IgD-negative memory B cell (primary cell): ENCODE results near the gene TMPRSS2. TPM values are rescaled to one million over a fixed set of nuclear protein-coding genes. Genes with fewer than 3 reads are reported as not detected.
A peak's percentile ranks its signal among the peaks of the same experiment; 100 is the strongest.

Experiments used
- H3K27ac Mint-ChIP-seq, 3 donors: one replicate each; pipeline ENCODE4 v1.8.0; 2020 to 2022; ENCODE audit warnings: mild to moderate bottlenecking in 3 of 3, mixed read lengths in 3 of 3, moderate library complexity in 1 of 3
- H3K27me3 Mint-ChIP-seq: one replicate; pipeline ENCODE4 v1.8.0; 2021; ENCODE audit warnings: mixed read lengths
- H3K36me3 Mint-ChIP-seq: one replicate; pipeline ENCODE4 v1.8.0; 2020; ENCODE audit warnings: mild to moderate bottlenecking, mixed read lengths
- H3K4me1 Mint-ChIP-seq, 3 donors: one replicate each; pipeline ENCODE4 v1.8.0; 2020 to 2022; ENCODE audit warnings: mixed read lengths in 3 of 3, mild to moderate bottlenecking in 1 of 3
- H3K4me3 Mint-ChIP-seq, 4 donors: one replicate each; pipeline ENCODE4 v1.8.0; 2020 to 2022; ENCODE audit warnings: mild to moderate bottlenecking in 4 of 4, mixed read lengths in 4 of 4, moderate library complexity in 3 of 4
- H3K9me3 Mint-ChIP-seq, 3 donors: one replicate each; pipeline ENCODE4 v1.8.0; 2020 to 2021; ENCODE audit warnings: mixed read lengths in 3 of 3, mild to moderate bottlenecking in 1 of 3
- polyA plus RNA-seq: library from polyadenylated mRNA; unstranded; fragments of 300-500 nt; fragmentation: Illumina TruSeq; gene quantifications from one replicate; pipeline ENCODE4 v1.2.3, GENCODE V29; 2021

The TMPRSS2 gene
- polyA plus RNA-seq, 1 donor from 2014 or later, result not detected

GRCh38 chr21:41521489-41522027 lies 13.6 kb upstream of the TMPRSS2 start:
- Mint-ChIP-seq H3K36me3 (peaks cover 3% of the 10 kb centered on the region), H3K27ac (no peak overlapping the region), H3K4me3 (no peak overlapping the region), H3K4me1 (no peaks in the 10 kb centered on the region), H3K27me3 (peaks cover 6% of the 10 kb centered on the region), H3K9me3 (peaks cover 0 to 10% (median 3%) of the 10 kb centered on the region in 3 donors)

GRCh38 chr21:41520560-41521442 lies 12.8 kb upstream of the TMPRSS2 start:
- Mint-ChIP-seq H3K27me3 (peaks cover 2% of the 10 kb centered on the region), H3K27ac (no peak overlapping the region), H3K4me3 (no peak overlapping the region)

GRCh38 chr21:41519806-41520559 lies 12.0 kb upstream of the TMPRSS2 start:
- H3K4me1 Mint-ChIP-seq, result no peaks in the 10 kb centered on the region

More at GRCh38 chr21:41520560-41521442, 12.8 kb upstream of the TMPRSS2 start:
- peaks cover 0 to 15% (median 3%) of the 10 kb centered on the region in 3 donors for H3K9me3 Mint-ChIP-seq
- H3K36me3 Mint-ChIP-seq, result peaks cover 3% of the 10 kb centered on the region
- H3K4me1 Mint-ChIP-seq, result no peaks in the 10 kb centered on the region

GRCh38 chr21:41518757-41519156 lies 10.8 kb upstream of the TMPRSS2 start:
- Mint-ChIP-seq H3K4me1 (no peaks in the 10 kb centered on the region), H3K4me3 (no peak overlapping the region), H3K27ac (no peak overlapping the region), H3K9me3 (peaks cover 0 to 15% (median 3%) of the 10 kb centered on the region in 3 donors), H3K27me3 (no peaks in the 10 kb centered on the region), H3K36me3 (peaks cover 3% of the 10 kb centered on the region)

More at GRCh38 chr21:41519806-41520559, 12.0 kb upstream of the TMPRSS2 start:
- no peak overlapping the region for H3K4me3 Mint-ChIP-seq
- no peaks in the 10 kb centered on the region for H3K27me3 Mint-ChIP-seq
- H3K36me3 Mint-ChIP-seq, result peaks cover 3% of the 10 kb centered on the region
- no peak overlapping the region for H3K27ac Mint-ChIP-seq
- H3K9me3 Mint-ChIP-seq, result peaks cover 0 to 15% (median 3%) of the 10 kb centered on the region in 3 donors

- peaks cover 0 to 6% (median 0%) of the 10 kb centered on the region in 3 donors for H3K9me3 Mint-ChIP-seq
- H3K4me1 Mint-ChIP-seq, result peaks cover 0 to 1% (median 0%) of the 10 kb centered on the region in 3 donors
- H3K36me3 Mint-ChIP-seq, result no peaks in the 10 kb centered on the region
- peaks cover 20% of the 10 kb centered on the region for H3K27me3 Mint-ChIP-seq
- no peak overlapping the region for H3K27ac Mint-ChIP-seq
- no peak overlapping the region for H3K4me3 Mint-ChIP-seq
Observed at GRCh38 chr21:41511858-41512257, 3.9 kb upstream of the TMPRSS2 start.

GRCh38 chr21:41510500-41510899 lies 2.5 kb upstream of the TMPRSS2 start:
- Mint-ChIP-seq H3K9me3 (no peaks in the 10 kb centered on the region), H3K4me3 (no peak overlapping the region), H3K27me3 (peaks cover 29% of the 10 kb centered on the region), H3K36me3 (no peaks in the 10 kb centered on the region), H3K4me1 (peaks cover 0 to 2% (median 0%) of the 10 kb centered on the region in 3 donors), H3K27ac (no peak overlapping the region)

GRCh38 chr21:41509733-41510132 lies 1.8 kb upstream of the TMPRSS2 start:
- Mint-ChIP-seq H3K27me3 (peaks cover 29% of the 10 kb centered on the region), H3K4me1 (peaks cover 0 to 2% (median 0%) of the 10 kb centered on the region in 3 donors), H3K36me3 (no peaks in the 10 kb centered on the region), H3K9me3 (no peaks in the 10 kb centered on the region), H3K4me3 (no peak overlapping the region), H3K27ac (no peak overlapping the region)

- Mint-ChIP-seq H3K36me3 (no peaks in the 10 kb centered on the region), H3K9me3 (no peaks in the 10 kb centered on the region), H3K4me1 (peaks cover 0 to 2% (median 0%) of the 10 kb centered on the region in 3 donors), H3K27ac (no peak overlapping the region), H3K27me3 (peaks cover 32% of the 10 kb centered on the region), H3K4me3 (peak overlapping the region in 1 of 4 donors; percentile 27)
Observed at GRCh38 chr21:41509145-41509496, 1.2 kb upstream of the TMPRSS2 start.

GRCh38 chr21:41508415-41509144 lies 622 bp upstream of the TMPRSS2 start:
- no peak overlapping the region for H3K27ac Mint-ChIP-seq
- H3K36me3 Mint-ChIP-seq, result no peaks in the 10 kb centered on the region
- H3K9me3 Mint-ChIP-seq, result no peaks in the 10 kb centered on the region
- H3K27me3 Mint-ChIP-seq, result peaks cover 31% of the 10 kb centered on the region
- no peak overlapping the region for H3K4me3 Mint-ChIP-seq
- peaks cover 0 to 2% (median 0%) of the 10 kb centered on the region in 3 donors for H3K4me1 Mint-ChIP-seq

GRCh38 chr21:41506611-41507520 lies 1.1 kb downstream of the TMPRSS2 start:
- Mint-ChIP-seq H3K4me3 (no peak overlapping the region), H3K27me3 (peaks cover 26% of the 10 kb centered on the region), H3K36me3 (no peaks in the 10 kb centered on the region), H3K4me1 (peaks cover 0 to 2% (median 0%) of the 10 kb centered on the region in 3 donors), H3K9me3 (no peaks in the 10 kb centered on the region), H3K27ac (no peak overlapping the region)

- H3K27ac Mint-ChIP-seq, result no peak overlapping the region
- H3K36me3 Mint-ChIP-seq, result no peaks in the 10 kb centered on the region
- no peaks in the 10 kb centered on the region for H3K9me3 Mint-ChIP-seq
- H3K4me3 Mint-ChIP-seq, result no peak overlapping the region
- H3K27me3 Mint-ChIP-seq, result peaks cover 26% of the 10 kb centered on the region
- H3K4me1 Mint-ChIP-seq, result peaks cover 0 to 2% (median 0%) of the 10 kb centered on the region in 3 donors
Observed at GRCh38 chr21:41506005-41506594, 1.9 kb downstream of the TMPRSS2 start.

GRCh38 chr21:41504030-41504429 lies 3.9 kb downstream of the TMPRSS2 start:
- Mint-ChIP-seq H3K4me3 (no peak overlapping the region), H3K4me1 (peaks cover 0 to 2% (median 0%) of the 10 kb centered on the region in 3 donors), H3K27me3 (peaks cover 30% of the 10 kb centered on the region), H3K36me3 (no peaks in the 10 kb centered on the region), H3K9me3 (no peaks in the 10 kb centered on the region), H3K27ac (peak overlapping the region in 1 of 3 donors; percentile 20)

GRCh38 chr21:41503331-41503730 lies 4.6 kb downstream of the TMPRSS2 start:
- Mint-ChIP-seq H3K27ac (no peak overlapping the region), H3K27me3 (peaks cover 28% of the 10 kb centered on the region), H3K9me3 (no peaks in the 10 kb centered on the region), H3K4me3 (no peak overlapping the region), H3K4me1 (peaks cover 0 to 2% (median 0%) of the 10 kb centered on the region in 3 donors), H3K36me3 (no peaks in the 10 kb centered on the region)
